ENCODE data around the gene NHSL2. TPM values are rescaled to one million over a fixed set of nuclear protein-coding genes. Genes with fewer than 3 reads are reported as not detected.

The NHSL2 gene
- total and polyA plus RNA-seq, 7 experiments from 2014 or later: 0.18 to 17.0 (median 0.54) TPM

DNA sequence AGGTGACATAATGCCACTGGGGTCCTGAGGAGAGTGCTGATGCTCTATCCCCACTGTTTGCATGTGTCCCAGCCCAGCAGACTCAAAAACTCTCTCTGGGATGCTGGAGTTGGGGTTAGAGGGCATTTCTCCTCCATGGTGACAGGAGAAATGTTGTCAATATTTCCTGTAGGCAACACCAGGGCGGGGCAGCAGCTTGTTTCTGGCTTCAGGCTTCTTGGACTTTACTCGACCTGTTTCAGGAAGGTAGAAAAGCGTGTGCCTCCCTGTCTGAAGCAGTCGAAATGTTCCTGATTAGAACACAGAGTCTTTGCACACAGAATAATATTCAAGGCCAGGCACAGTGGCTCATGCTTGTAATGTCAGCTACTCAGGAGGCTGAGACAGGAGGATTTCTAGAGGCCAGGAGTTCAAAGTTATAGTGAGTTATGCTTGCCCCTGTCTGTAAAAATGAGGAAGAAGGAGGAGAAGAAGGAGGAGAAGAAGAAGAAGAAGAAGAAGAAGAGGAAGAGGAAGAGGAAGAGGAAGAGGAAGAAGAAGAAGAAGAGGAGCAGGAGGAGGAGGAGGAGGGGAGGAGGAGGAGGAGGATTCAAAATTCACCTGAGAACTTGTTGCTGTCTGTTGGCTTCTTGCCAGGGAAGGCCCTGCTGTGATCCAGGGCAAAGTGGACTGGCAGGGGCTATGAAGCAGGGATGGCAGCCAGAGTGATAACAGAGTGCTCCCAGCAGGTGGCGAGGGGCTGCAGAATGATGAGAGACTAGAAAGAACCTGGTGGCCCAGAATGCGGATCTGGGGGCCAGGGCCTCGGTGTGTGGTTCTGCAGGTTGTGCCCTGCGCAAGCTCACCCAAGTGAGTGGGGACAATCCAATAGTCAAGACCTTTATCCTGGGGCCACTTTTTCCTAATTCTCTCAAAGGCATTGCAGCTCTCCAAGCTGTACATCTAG, 138.1 kb downstream of the NHSL2 start:
- Mint-ChIP-seq H3K4me1 (peaks cover 0 to 13% (median 10%) of the 10 kb centered on the region in 7 donors), H3K27ac (no peak overlapping the region), H3K36me3 (no peaks in the 10 kb centered on the region), H3K27me3 (peaks cover 0 to 38% (median 0%) of the 10 kb centered on the region in 5 donors), H3K9me3 (peaks cover 0 to 3% (median 0%) of the 10 kb centered on the region in 11 donors), H3K4me3 (no peak overlapping the region)
- DNase-seq (peak in 1 of 9 donors; percentile 7), ATAC-seq (no peak)
- POLR2A ChIA-PET: no interaction called here
- Histone ChIP-seq H3K27me3 (ENCODE audit: control insufficient read depth in 2 of 2, insufficient read depth in 2 of 2, low read length in 2 of 2) (no peaks in the 10 kb centered on the region), H3K4me1 (ENCODE audit: control insufficient read depth in 2 of 2, insufficient read depth in 2 of 2, low read length in 2 of 2) (peaks cover 0 to 14% of the 10 kb centered on the region in 2 donors), H3K36me3 (ENCODE audit: control insufficient read depth in 2 of 3, insufficient read depth in 3 of 3, low read length in 3 of 3) (no peaks in the 10 kb centered on the region), H3K9me3 (ENCODE audit: control insufficient read depth in 2 of 3, low read length in 3 of 3) (no peaks in the 10 kb centered on the region), H3K27ac (ENCODE audit: low read depth, low read length) (no peak overlapping the region), H3K4me3 (ENCODE audit: low read length) (no peak overlapping the region)
- CTCF ChIA-PET: no interaction called here
- intact Hi-C loops (cut with micrococcal nuclease): loop anchor here (1.0 kb wide), 1 partner anchor 78 kb away; no protein-coding TSS in a partner anchor

DNA sequence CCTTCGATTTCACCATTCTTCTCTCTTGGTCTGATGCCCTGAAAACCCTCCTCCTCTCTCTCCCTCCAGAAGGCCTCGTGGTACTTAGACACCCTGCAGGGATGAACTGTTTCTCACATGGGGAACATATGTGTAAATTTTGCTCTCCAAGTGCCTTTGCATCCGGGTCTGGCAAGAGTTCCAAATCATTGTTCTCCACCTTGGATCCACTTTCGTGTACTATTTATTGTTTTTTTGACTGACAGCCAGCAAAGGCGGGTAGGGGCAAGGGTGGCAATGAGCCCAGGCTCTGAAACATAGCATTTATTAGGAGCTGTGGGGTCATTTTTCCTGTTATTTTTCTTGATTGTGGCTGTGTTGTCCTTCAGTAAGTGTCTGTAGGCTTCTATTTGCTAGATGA, 139.4 kb downstream of the NHSL2 start:
- peaks cover 0 to 13% (median 10%) of the 10 kb centered on the region in 7 donors for H3K4me1 Mint-ChIP-seq
- no peaks in the 10 kb centered on the region for H3K36me3 Mint-ChIP-seq
- H3K27me3 ChIP-seq (ENCODE audit: control insufficient read depth in 2 of 2, insufficient read depth in 2 of 2, low read length in 2 of 2): no peaks in the 10 kb centered on the region
- intact Hi-C loops (cut with micrococcal nuclease): no loop called here
- H3K9me3 ChIP-seq (ENCODE audit: control insufficient read depth in 2 of 3, low read length in 3 of 3): no peaks in the 10 kb centered on the region
- H3K9me3 Mint-ChIP-seq: peaks cover 0 to 3% (median 0%) of the 10 kb centered on the region in 11 donors
- ChIA-PET CTCF (no interaction called here), POLR2A (no interaction called here)
- peaks cover 0 to 44% (median 0%) of the 10 kb centered on the region in 5 donors for H3K27me3 Mint-ChIP-seq
- H3K4me3 ChIP-seq (ENCODE audit: low read length): no peak overlapping the region
- ATAC-seq (no peak), DNase-seq (no peak)
- H3K36me3 ChIP-seq (ENCODE audit: control insufficient read depth in 2 of 3, insufficient read depth in 3 of 3, low read length in 3 of 3): no peaks in the 10 kb centered on the region
- H3K27ac Mint-ChIP-seq: no peak overlapping the region
- H3K27ac ChIP-seq (ENCODE audit: low read depth, low read length): no peak overlapping the region
- peaks cover 0 to 14% of the 10 kb centered on the region in 2 donors for H3K4me1 ChIP-seq (ENCODE audit: control insufficient read depth in 2 of 2, insufficient read depth in 2 of 2, low read length in 2 of 2)
- no peak overlapping the region for H3K4me3 Mint-ChIP-seq

- Mint-ChIP-seq H3K36me3 (no peaks in the 10 kb centered on the region), H3K9me3 (peaks cover 0 to 3% (median 0%) of the 10 kb centered on the region in 11 donors), H3K4me3 (no peak overlapping the region), H3K27ac (no peak overlapping the region), H3K27me3 (peaks cover 0 to 41% (median 0%) of the 10 kb centered on the region in 5 donors), H3K4me1 (peaks cover 0 to 7% (median 2%) of the 10 kb centered on the region in 7 donors)
- ChIA-PET CTCF (no interaction called here), POLR2A (no interaction called here)
- Histone ChIP-seq H3K9me3 (ENCODE audit: control insufficient read depth in 2 of 3, low read length in 3 of 3) (no peaks in the 10 kb centered on the region), H3K36me3 (ENCODE audit: control insufficient read depth in 2 of 3, insufficient read depth in 3 of 3, low read length in 3 of 3) (no peaks in the 10 kb centered on the region), H3K4me1 (ENCODE audit: control insufficient read depth in 2 of 2, insufficient read depth in 2 of 2, low read length in 2 of 2) (peaks cover 0 to 5% of the 10 kb centered on the region in 2 donors), H3K27ac (ENCODE audit: low read depth, low read length) (no peak overlapping the region), H3K27me3 (ENCODE audit: control insufficient read depth in 2 of 2, insufficient read depth in 2 of 2, low read length in 2 of 2) (no peaks in the 10 kb centered on the region), H3K4me3 (ENCODE audit: low read length) (no peak overlapping the region)
- intact Hi-C loops (cut with micrococcal nuclease): no loop called here
- ATAC-seq: no peak
- DNase-seq: no peak
Observed at GRCh38 chrX:72051589-72051988, 140.9 kb downstream of the NHSL2 start.

- Mint-ChIP-seq H3K4me1 (peaks cover 0 to 6% (median 0%) of the 10 kb centered on the region in 7 donors), H3K4me3 (no peak overlapping the region), H3K9me3 (peaks cover 0 to 3% (median 0%) of the 10 kb centered on the region in 11 donors), H3K27me3 (peaks cover 0 to 44% (median 0%) of the 10 kb centered on the region in 5 donors), H3K36me3 (no peaks in the 10 kb centered on the region), H3K27ac (no peak overlapping the region)
- ATAC-seq (no peak), DNase-seq (no peak)
- ChIA-PET POLR2A (no interaction called here), CTCF (no interaction called here)
- Histone ChIP-seq H3K36me3 (ENCODE audit: control insufficient read depth in 2 of 3, insufficient read depth in 3 of 3, low read length in 3 of 3) (no peaks in the 10 kb centered on the region), H3K4me3 (ENCODE audit: low read length) (no peak overlapping the region), H3K4me1 (ENCODE audit: control insufficient read depth in 2 of 2, insufficient read depth in 2 of 2, low read length in 2 of 2) (no peaks in the 10 kb centered on the region), H3K9me3 (ENCODE audit: control insufficient read depth in 2 of 3, low read length in 3 of 3) (no peaks in the 10 kb centered on the region), H3K27ac (ENCODE audit: low read depth, low read length) (no peak overlapping the region), H3K27me3 (ENCODE audit: control insufficient read depth in 2 of 2, insufficient read depth in 2 of 2, low read length in 2 of 2) (no peaks in the 10 kb centered on the region)
- intact Hi-C loops (cut with micrococcal nuclease): no loop called here
Observed at GRCh38 chrX:72052415-72053090, 141.9 kb downstream of the NHSL2 start.

DNA sequence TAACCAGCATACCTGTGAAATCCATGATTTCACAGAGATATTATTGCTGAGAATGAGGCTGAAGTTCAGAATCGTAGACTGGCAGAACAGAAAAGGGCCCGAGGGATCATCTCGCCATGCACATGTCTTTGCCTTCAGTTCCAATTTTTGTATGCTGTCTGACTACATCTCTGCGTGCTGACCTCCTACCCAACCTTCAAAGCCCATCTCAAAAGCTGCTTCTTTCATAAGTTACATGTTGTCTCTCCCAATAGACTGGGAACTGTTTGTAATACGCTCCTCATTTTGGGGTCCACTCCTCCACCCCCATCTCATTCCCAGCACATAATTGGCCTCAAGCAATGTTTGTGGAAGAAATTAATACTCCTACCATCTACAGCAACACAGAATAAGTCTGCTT, 142.9 kb downstream of the NHSL2 start:
- ATAC-seq (no peak), DNase-seq (no peak)
- no peak overlapping the region for H3K27ac ChIP-seq (ENCODE audit: low read depth, low read length)
- intact Hi-C loops (cut with micrococcal nuclease): no loop called here
- no peaks in the 10 kb centered on the region for H3K9me3 ChIP-seq (ENCODE audit: control insufficient read depth in 2 of 3, low read length in 3 of 3)
- CTCF ChIA-PET: no interaction called here
- POLR2A ChIA-PET: no interaction called here
- H3K4me1 ChIP-seq (ENCODE audit: control insufficient read depth in 2 of 2, insufficient read depth in 2 of 2, low read length in 2 of 2): no peaks in the 10 kb centered on the region
- no peaks in the 10 kb centered on the region for H3K36me3 ChIP-seq (ENCODE audit: control insufficient read depth in 2 of 3, insufficient read depth in 3 of 3, low read length in 3 of 3)
- Mint-ChIP-seq H3K27ac (no peak overlapping the region), H3K27me3 (peaks cover 0 to 41% (median 0%) of the 10 kb centered on the region in 5 donors), H3K9me3 (peaks cover 0 to 3% (median 0%) of the 10 kb centered on the region in 11 donors), H3K36me3 (no peaks in the 10 kb centered on the region), H3K4me3 (no peak overlapping the region), H3K4me1 (peaks cover 0 to 4% (median 0%) of the 10 kb centered on the region in 7 donors)
- H3K4me3 ChIP-seq (ENCODE audit: low read length): no peak overlapping the region
- no peaks in the 10 kb centered on the region for H3K27me3 ChIP-seq (ENCODE audit: control insufficient read depth in 2 of 2, insufficient read depth in 2 of 2, low read length in 2 of 2)

DNA sequence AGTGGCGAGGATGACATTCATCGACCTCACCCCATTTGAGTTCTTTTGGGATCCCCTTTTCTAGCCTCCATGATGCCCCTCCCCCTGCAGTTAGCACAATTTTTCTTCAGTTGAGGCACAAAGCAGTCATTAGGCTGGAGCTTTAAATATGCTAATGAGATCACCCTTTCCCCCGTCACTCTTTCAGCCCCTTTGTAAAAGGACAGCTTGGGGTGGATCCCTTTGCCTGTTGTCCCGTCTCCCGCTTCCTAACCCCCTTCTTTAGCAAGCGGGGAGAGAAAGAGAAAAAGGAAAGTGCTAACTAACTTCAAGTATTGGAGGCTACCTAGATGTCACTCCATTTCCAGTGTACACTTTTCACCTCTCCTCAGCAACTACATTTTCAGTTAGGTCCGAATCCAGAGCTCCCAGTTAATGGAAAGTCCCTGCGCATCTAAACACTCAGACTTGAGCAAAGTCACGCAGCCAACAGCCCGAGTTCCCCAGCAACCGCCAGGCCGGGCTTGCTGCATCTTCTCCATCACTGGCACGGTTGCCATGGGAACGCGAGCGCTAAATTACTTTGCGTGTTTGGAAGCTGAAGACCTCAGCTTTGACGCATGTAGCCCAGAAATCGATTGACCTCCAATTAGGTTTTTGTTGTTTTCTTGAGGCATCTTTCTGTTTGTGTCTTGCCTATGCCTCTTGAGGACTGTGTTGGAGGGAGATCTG, 144.3 kb downstream of the NHSL2 start:
- ChIA-PET POLR2A (no interaction called here), CTCF (no interaction called here)
- no peak overlapping the region for H3K4me3 ChIP-seq (ENCODE audit: low read length)
- no peaks in the 10 kb centered on the region for H3K9me3 ChIP-seq (ENCODE audit: control insufficient read depth in 2 of 3, low read length in 3 of 3)
- no peaks in the 10 kb centered on the region for H3K27me3 ChIP-seq (ENCODE audit: control insufficient read depth in 2 of 2, insufficient read depth in 2 of 2, low read length in 2 of 2)
- Mint-ChIP-seq H3K9me3 (peaks cover 0 to 2% (median 0%) of the 10 kb centered on the region in 11 donors), H3K27me3 (peaks cover 0 to 45% (median 0%) of the 10 kb centered on the region in 5 donors), H3K36me3 (no peaks in the 10 kb centered on the region), H3K27ac (peak overlapping the region in 1 of 9 donors; percentile 68), H3K4me1 (peaks cover 0 to 2% (median 0%) of the 10 kb centered on the region in 7 donors), H3K4me3 (no peak overlapping the region)
- no peaks in the 10 kb centered on the region for H3K4me1 ChIP-seq (ENCODE audit: control insufficient read depth in 2 of 2, insufficient read depth in 2 of 2, low read length in 2 of 2)
- intact Hi-C loops (cut with micrococcal nuclease): no loop called here
- no peak overlapping the region for H3K27ac ChIP-seq (ENCODE audit: low read depth, low read length)
- ATAC-seq: no peak
- no peaks in the 10 kb centered on the region for H3K36me3 ChIP-seq (ENCODE audit: control insufficient read depth in 2 of 3, insufficient read depth in 3 of 3, low read length in 3 of 3)
- no peak for DNase-seq
